ELF-1 (cell line): Measurements from ENCODE around the gene KBTBD4.
"Not testable (repeated sequence)": the region's sequence is repeated elsewhere in the genome, so short reads cannot be mapped to it uniquely, and the experiment has no call there.

ENCODE experiments used
- DNase-seq: peaks from one replicate; pipeline ENCODE4 v3.0.0-alpha.2; 2016; ENCODE audit warnings: low read depth, low spot score

Gene KBTBD4

DNA sequence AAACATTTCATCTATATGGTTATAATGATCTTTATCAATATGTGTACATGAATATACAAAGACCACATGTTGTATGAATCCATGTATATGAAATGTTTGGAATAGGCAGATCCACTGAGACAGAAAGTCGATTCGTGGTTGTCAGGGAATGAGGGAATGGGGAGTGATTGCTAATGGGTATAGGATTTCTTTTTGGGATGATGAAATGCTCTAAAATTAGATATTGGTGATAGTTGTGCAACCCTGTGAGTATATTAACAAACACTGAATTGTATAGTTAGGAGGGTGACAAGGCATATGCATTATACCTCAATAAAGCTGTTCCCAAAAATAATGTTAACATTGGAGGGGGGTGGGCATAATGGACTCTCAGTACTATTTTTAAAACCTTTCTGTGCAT, 18.3 kb downstream of the KBTBD4 start:
- DNase-seq: no peak

DNA sequence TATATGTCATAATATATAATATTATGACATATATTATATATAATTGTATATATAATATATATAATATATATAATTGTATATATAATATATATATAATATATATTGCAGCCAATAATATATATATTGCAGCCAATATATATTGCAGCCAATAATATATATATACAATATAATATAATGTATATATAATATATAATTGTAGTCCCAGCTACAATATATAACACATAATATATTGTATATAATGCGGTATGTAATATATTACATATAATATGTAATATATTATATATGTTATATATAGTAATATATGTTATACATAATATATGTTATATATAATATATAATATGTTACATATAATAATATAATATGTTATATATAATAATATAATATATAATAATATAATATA, 20.1 kb downstream of the KBTBD4 start:
- DNase-seq: no peak

DNA sequence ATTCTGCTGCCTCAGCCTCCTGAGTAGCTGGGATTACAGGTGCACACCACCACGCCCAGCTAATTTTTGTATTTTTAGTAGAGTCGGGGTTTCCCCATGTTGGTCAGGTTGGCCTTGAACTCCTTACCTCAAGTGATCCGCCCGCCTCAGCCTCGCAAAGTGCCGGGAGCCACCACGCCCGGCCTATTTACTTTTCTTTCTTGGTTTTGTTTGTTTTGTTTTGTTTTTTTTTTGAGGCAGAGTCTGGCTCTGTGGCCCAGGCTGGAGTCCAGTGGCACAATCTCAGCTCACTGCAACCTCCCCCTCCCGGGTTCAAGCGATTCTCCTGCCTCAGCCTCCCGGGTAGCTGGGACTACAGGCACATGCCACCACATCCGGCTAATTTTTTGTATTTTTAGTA, 21.8 kb downstream of the KBTBD4 start:
- not testable (repeated sequence) for DNase-seq

DNA sequence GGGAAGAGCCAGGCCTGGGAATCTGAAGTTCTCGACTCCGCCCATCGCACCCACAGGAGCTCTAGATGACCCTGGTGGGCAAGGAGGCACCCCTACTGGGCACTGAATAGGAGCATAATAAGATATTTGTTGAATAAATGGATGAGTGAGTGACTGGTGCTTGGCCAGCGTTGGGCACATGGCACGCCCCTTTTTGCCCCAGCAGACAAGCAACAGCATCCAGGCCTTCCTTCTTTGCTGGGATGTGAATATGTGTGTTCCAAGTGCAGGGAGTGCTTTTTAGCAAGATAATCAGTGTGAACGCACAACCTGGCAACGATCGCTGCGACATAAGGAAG, 25.4 kb downstream of the KBTBD4 start:
- DNase-seq: no peak

DNA sequence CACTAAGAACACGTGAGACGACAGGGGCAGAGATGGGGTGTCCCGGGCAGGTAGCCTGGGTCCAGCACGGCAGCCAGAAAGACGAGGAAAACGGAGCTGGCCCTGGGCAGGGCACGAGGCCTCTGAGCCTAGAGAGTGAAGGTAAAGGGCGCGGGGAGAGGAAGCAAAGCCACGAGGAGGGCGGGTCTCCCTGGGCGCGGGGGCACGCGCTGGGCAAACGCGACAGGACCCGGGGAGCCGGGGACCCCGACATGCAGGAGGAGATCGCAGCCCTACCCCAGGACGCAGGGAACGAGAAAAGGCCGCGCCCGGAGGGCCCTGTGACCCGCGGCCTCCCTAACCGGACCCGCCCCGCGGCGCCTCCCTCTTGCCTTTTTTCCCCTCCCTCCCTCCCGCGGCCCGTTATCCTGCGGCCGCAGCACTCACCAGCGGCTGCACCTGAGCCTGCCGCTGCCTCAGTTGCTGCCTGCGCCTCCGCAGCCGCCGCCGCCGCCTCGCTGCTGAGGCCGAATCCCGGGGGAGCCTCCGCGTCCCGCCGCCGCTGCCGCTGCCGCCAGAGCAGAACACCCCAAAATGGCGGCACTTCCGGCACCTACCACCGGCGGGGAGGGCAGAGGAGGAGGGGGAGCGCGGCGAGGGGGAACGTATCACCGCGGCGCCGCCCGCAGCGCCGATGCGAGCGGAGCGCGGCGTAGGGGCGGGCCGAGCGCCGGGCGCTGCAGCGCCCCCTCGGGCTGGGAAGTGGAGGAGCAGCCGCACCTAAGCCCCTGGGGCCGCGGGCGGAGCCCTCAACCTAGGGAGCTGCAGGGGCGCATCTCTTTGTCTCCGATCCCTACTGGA, 26.0 kb downstream of the KBTBD4 start, which contains the start of gene CELF1:
TSS of gene CELF1 (minus strand) at position 567 of the 840 bp plus-strand sequence. CDS start 53,609 bp downstream, outside the sequence.
- peak; percentile 95 for DNase-seq

DNA sequence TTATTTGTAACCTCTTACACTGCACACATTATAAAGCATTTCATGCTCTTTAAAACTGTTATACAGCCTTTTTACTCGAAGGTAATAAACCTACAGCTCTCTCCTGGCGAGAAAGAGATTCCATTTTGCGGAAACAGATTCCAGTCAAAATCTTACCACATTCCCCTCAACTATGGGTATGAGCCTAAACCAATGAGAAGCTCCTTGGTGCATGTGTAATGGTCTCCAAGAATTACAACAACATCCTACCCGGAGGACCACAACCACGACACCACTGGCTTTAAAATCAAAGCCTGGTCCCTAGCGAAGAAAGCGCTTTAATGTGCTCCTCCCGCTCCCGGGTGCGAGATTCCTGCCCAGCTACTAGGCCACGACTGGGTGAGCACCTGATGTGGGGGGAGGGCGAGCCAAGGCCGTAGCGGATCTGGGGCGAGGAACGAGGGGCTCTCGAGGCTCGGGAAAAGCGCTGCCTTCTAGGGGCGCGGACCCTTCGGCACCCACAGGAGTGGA, 26.7 kb downstream of the KBTBD4 start:
- DNase-seq: peak; percentile 62

DNA sequence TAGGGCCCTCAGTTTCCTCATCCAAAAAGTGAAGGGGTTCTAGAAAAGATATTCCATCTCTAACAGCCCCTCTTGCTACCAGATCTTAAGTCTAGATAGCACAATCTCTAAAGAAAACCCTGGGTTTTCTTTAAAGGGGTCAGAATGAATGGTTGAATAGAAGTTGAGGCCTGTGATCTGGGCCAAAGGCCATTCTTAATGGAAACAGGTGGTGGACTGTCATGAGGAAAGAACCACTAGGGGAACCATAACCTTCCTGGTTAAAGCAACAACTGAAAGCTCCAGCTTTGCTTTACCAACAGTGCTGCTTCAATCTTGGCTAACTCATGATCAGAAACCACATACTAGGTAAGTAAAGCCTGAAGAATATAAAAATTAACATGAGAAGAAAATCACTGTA, 27.7 kb downstream of the KBTBD4 start:
- peak; percentile 31 for DNase-seq

DNA sequence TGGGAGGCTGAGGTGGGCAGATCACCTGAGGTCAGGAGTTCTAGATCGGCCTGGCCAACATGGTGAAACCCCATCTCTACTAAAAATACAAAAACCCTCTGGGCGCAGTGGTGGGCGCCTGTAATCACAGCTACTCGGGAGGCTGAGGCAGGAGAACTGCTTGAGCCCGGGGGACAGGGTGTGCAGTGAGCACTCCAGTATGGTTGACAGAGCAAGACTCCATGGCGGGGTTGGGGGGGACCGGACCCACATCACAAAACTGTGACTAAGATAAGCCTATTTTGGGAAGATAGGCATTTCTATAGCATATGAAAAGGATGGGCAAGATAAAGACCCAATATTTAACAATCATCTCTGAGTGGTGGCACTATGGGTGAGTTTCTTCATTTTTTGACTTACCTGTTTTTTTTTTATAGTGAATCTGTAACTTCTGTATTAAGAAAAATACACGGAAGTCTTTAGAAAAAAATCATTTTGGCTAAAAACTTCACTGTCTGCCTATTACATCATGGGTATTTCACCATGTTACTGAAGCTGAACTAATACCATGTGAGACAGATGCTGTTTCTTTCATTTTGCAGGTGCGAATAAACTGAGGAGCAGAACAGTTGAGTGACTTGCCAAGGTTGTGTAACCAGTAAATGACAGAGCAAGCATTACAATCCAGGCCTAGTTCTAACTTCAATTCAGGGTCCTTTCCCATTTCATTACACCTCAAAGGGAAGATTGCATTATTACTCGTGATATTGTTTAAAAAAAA, 28.3 kb downstream of the KBTBD4 start:
- DNase-seq: no peak

DNA sequence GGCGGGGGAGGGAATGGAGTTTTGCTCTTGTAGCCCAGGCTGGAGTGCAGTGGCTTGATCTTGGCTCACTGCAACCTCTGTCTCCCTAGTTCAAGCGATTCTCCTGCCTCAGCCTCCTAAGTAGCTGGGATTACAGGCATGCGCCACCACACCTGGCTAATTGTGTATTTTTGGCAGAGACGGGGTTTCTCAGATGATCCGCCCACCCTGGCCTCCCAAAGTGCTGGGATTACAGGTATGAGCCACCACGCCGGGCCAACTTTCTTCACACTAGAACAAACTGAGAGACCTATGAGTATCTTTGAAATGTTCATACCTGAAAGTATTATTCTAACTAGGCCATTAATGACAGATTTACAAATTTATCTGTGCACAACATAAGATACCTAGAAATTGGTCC, 32.5 kb downstream of the KBTBD4 start:
- DNase-seq: not testable (repeated sequence)

DNA sequence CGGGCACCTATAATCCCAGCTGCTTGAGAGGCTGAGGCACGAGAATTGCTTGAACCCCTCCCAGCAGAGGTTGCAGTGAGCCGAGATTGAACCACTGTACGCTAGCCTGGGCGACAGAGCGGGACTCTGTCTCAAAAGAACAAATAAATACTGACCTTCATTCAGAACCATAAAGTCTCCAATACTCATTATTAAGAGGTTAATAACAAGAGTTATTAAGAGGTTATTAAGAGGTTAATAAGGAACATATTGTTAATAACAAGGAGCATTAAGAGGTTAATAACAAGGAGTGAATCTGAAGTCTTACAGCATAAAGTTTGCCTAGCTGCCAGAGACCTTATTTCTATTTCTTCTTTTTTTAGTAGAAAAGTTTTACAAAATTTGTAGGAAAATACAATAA, 33.5 kb downstream of the KBTBD4 start:
- no peak for DNase-seq

DNA sequence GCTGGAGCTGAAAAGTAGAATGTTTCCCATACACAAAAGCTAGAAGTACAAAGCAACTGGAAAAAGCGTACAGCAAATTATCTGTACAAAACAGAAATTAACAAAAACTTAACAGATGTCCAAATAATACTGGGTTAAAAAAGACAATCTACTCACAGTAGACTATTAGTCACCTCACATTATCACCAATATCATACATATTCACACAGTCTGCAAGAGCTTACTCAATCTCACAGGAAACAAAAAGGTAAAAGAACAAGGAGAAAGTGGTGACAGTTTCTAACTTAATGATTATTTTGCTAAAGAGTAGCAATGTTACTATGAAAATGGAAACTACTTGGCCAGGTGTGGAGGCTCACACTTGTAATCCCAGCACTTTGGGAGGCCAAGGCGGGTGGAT, 37.7 kb downstream of the KBTBD4 start:
- no peak for DNase-seq

DNA sequence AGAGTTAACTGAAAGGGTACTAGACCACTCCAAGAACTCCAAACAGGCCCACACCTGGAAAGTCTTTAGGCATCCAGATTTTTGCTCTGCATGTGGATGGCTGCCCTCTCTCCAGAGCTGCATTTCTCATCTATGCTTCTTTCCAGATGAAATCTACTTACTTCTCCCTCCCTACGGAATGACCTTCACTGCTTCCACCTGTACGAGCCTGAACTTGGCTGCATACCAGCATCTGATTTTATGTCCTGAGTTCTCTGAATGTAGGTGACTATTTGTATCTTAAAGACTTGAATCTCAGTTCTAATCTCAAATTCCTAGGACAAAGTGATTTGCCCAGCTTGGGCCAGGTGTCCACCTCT, 39.1 kb downstream of the KBTBD4 start:
- no peak for DNase-seq

DNA sequence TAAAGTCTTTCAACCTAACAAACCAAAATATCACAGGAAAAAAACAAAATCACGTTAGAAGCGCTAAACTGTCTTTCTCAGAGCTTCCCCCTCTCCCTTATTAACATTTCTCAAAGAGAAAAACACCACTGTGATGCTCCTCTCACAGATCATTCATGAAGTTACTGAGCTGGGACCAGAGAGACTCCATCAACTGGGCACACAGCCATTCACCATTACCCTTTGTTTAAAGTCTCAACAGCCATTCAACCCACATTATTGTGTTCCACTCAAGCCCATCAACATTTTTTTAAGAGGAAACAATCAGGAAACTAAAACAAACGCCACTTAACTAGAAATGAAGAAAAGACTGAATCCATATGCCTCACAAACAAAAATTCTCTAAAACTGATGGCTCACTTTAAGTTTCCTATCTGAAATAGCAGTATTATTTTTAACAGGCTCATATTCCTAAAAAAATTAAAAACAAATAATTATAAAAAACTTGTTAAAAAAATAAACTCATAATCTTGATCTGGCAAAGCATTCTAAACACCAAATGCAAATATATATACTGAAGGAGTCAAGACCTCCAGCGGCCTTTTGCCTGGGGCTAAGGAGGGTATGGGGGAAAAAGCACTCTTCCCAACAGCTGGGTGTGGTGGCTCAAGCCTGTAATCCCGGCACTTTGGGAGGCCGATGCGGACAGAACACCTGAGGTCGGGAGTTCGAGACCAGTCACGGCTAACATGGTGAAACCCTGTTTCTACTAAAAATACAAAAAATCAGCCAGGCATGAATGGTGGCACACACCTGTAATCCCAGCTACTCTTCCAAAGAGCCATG, 39.8 kb downstream of the KBTBD4 start:
- no peak for DNase-seq

DNA sequence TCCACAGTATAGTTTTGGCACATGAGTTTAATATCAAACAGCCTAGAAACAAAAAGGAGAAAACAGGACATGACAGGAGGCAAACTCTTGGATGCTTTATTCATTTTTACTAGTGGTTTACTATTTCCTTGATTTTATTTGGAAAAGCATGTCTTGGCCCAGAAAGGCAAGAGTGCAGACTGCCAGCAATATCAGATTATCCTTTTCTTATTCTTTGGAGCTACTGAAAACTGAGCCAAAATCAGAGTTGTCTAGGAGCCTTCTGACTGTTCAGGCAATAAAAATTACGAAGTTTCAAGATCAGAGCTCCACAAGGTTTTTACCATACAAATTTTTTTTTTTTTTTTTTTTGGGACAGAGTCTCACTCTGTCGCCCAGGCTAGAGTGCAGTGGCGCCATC, 41.9 kb downstream of the KBTBD4 start:
- no peak for DNase-seq

DNA sequence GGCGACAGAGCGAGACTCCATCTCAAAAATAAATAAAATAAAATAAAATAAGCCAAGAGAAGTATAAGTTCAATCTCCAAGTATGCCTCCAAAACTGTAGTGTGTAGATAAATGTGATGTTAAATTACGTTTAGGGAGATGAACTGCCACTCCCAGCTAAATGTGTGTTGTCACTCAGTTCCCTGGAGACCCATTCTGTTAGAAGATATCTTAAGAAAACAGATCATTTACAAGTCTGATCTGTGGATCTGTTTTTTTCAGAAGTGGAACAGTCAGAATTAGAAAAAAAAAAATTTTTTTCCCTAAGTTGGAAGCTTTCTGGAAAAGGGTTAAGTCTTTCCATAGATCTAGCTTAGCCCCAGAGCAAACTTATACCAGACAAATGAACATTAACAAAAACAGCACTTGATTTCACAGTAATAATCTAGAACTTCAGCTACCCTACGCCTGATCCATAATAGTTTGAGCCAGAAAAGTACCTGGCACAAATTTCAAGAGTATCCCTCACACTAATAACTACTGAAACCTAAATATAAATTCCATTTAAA, 44.0 kb downstream of the KBTBD4 start:
- no peak for DNase-seq

DNA sequence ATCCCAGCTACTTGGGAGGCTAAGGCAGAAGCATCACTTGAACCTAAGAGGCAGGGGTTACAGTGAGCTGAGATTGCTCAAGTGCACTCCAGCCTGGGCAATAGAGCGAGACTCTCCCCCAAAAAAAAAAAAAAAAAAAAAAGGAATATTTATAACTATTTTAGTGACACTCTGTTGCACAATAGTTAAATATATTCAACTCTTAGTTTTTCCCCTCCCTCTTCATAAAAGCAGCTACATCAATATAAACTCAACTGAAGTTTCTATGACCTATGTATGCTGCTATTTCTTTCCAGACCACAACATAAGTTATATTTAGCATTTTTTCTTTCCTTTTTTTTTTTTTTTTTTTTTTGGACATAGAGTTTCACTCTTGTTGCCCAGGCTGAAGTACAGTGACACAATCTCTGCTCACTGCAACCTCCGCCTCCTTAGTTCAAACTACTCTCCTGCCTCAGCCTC, 45.0 kb downstream of the KBTBD4 start:
- DNase-seq: no peak

DNA sequence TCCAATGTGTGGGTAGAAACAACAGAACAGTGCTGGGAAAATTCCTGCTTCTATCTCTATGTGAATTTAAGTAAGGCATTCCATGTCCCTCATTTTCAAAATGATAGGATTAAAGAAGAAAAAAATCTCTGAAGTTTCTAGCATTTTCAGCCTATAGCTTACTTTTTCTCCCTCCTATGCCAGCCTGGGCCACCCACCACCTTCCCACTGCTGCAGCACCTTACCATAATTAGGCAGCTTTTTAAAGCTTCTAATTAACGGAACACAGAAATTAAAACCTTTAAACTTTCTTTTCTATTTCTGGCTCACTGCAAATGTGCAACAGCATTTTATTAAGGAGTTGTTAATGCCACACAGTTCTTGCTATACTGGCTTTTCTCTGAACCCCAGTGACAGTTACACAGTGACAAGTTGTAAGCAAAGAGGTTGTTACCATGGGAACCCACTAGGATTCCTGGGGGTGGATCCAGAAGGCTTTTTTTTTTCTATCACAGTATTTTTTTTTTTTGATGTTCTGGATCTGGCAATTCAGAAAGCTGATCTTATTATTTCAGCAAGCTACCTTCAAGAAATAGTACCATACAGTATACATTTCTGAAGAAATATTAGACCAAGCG, 46.1 kb downstream of the KBTBD4 start:
- DNase-seq: no peak

DNA sequence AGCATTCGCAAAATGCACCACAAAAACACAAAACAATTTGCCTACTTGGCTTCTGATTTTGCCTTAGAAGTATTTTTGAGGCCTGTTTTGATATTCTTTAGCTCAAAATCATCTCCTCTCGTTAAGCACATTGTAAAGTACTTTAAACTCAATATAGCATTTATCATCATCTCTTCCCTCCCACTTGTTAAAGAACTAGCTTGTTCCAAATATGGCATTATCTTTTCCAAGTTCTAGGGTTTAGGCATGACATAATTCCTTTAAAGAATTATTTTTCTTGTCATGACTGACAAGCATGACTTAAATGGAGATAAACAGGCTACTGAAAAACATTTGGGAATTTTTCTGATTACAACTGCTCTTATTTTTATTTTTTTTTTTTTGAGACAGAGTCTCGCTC, 47.1 kb downstream of the KBTBD4 start:
- DNase-seq: no peak

DNA sequence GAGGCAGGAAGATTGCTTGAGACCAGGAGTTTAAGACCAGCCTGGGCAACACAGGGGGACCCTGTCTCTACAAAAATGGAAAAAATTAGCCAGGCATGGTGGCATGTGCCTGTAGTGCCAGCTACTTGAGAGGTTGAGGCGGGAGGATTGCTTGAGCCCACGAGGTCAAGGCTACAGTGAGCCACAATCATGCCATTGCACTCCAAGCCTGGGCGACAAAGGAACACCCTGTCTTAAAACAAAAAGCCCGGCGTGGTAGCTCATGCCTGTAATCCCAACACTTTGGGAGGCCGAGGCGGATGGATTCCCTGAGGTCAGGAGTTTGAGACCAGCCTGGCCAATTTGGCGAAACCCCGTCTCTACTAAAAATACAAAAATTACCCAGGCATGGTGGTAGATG, 48.0 kb downstream of the KBTBD4 start:
- DNase-seq: not testable (repeated sequence)

DNA sequence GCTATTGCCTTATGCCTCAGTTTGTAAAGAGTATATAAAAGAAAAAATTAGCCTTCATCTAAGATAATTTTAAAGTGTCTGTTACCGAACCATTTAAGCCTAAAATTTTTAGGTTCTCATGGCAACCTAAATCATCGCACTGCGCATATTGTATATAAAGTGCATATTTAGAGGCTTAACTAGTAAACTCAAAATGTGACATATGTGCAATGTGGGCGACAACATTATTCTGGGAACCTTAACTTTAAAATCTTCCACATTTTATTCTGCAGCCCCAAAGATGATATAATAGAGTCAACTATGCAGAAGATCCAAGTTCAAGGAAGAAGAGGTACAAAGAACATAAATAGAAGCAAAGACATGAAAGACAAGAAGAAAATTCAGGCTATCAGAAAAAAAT, 48.8 kb downstream of the KBTBD4 start:
- no peak for DNase-seq

DNA sequence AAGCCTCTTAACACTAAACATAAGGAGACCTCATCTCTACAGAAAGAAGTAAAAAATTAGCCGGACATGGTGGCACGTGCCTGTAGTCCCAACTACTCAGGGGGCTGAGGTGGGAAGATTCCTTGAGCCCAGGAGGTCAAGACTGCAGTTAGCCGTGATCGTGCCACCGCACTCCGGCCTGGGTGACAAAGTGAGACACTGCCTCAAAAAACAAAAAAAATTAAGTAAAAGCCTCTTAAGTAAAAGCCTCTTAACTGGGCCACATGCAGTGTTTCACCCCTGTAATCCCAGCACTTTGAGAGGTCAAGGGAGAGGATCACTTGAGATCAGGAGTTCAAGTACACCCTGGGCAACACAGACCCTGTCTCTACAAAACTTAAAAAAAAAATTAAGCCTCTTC, 51.6 kb downstream of the KBTBD4 start:
- no peak for DNase-seq
